Karpas-422 (cell line): ENCODE measurements around the gene SEMA3F. TPM values are rescaled to one million over a fixed set of nuclear protein-coding genes. Genes with fewer than 3 reads are reported as not detected.

Experiments used
- DNase-seq: peaks from one replicate; pipeline ENCODE4 v3.0.0-alpha.2; 2015
- H2AFZ ChIP-seq: fragments of 200-600 bp; sonication (generic); 2 replicates; pipeline ENCODE4 v1.6.1; 2014; ENCODE audit warnings: antibody characterized with exemption, low read length, mixed read lengths
- H3K27ac ChIP-seq: fragments of 200-600 bp; sonication (generic); 2 replicates; pipeline ENCODE4 v1.5.1; 2014; ENCODE audit warnings: mild to moderate bottlenecking, low read length, moderate library complexity
- H3K27me3 ChIP-seq: fragments of 200-600 bp; sonication (generic); 2 replicates; pipeline ENCODE4 v1.6.1; 2014; ENCODE audit warnings: low read length, mixed read lengths
- H3K36me3 ChIP-seq: fragments of 200-600 bp; sonication (generic); 2 replicates; pipeline ENCODE4 v1.6.1; 2014; ENCODE audit warnings: low read length, mixed read lengths; ENCODE audit not compliant: insufficient read depth
- H3K4me1 ChIP-seq: fragments of 200-600 bp; sonication (generic); 2 replicates; pipeline ENCODE4 v1.6.1; 2014; ENCODE audit warnings: mild to moderate bottlenecking, low read length, mixed read lengths
- H3K4me2 ChIP-seq: fragments of 200-600 bp; sonication (generic); 2 replicates; pipeline ENCODE4 v1.6.1; 2014; ENCODE audit warnings: low read length, low read depth, mild to moderate bottlenecking; ENCODE audit not compliant: poor library complexity, severe bottlenecking
- H3K4me3 ChIP-seq: fragments of 200-600 bp; sonication (generic); 2 replicates; pipeline ENCODE4 v1.5.1; 2014; ENCODE audit warnings: mild to moderate bottlenecking, antibody characterized with exemption, low read length, mixed read lengths
- H3K79me2 ChIP-seq: fragments of 200-600 bp; sonication (generic); 2 replicates; pipeline ENCODE4 v1.6.1; 2014; ENCODE audit warnings: mild to moderate bottlenecking, low read length, mixed read lengths
- H3K9ac ChIP-seq: fragments of 200-600 bp; sonication (generic); 2 replicates; pipeline ENCODE4 v1.6.0; 2014; ENCODE audit warnings: low read length
- H3K9me2 ChIP-seq: fragments of 200-600 bp; sonication (generic), shearing (Covaris generic); replicated peaks from 2 replicates; pipeline ENCODE4 v1.6.0; 2014; ENCODE audit warnings: mild to moderate bottlenecking, low read length, moderate library complexity; ENCODE audit not compliant: insufficient read depth
- H3K9me3 ChIP-seq: fragments of 300-700, 200-600 bp; sonication (generic); 2 replicates; pipeline ENCODE4 v1.6.1; 2014; ENCODE audit warnings: low read length, mixed read lengths
- H4K20me1 ChIP-seq: fragments of 200-600 bp; sonication (generic); 2 replicates; pipeline ENCODE4 v1.6.1; 2014; ENCODE audit warnings: mild to moderate bottlenecking, antibody characterized with exemption, low read length, low read depth; ENCODE audit not compliant: insufficient read depth
- total RNA-seq: library from RNA; depleted of rRNA; stranded (reverse); fragments of >200 nt; shearing (Covaris generic); gene quantifications from 2 replicates; pipeline ENCODE4 v1.2.3, GENCODE V29; 2014; ENCODE audit warnings: low replicate concordance

Gene SEMA3F
- total RNA-seq, 1 experiment from 2014 or later: not detected

DNA sequence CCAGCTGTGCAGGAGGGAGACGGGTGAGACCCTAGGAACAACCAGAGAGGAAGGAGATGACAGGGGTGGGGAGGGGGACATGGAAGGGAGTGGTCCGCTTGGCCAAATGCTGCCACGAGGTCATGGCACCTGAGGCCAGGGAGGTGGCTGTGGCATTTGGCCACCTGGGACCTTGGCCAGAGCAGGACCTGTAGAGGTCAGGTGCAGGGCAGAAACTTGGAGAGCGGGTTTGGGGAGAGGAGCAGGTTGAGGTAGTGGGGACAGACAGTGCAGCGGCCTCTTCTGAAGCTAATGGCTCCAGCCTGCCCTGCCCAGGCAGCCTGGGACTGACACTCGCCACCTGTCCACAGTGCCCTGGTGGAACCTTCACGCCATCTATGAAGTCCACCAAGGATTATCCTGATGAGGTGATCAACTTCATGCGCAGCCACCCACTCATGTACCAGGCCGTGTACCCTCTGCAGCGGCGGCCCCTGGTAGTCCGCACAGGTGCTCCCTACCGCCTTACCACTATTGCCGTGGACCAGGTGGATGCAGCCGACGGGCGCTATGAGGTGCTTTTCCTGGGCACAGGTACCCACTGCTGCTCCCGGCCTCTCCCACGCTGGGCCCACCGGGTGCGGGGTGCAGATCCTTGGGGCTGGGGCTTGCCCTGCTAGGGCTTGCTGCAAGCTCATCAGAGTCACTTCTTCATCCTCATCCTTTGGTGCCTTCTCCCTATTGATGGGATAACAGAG is 29.3 kb downstream of the SEMA3F start:
- Histone ChIP-seq H4K20me1 (no peaks in the 10 kb centered on the region), H3K36me3 (no peaks in the 10 kb centered on the region), H3K4me3 (no peak overlapping the region), H3K9ac (no peak overlapping the region), H3K4me1 (no peaks in the 10 kb centered on the region), H3K4me2 (no peak overlapping the region), H2AFZ (no peak overlapping the region), H3K27ac (no peak overlapping the region), H3K9me3 (no peaks in the 10 kb centered on the region), H3K79me2 (no peaks in the 10 kb centered on the region), H3K9me2 (no peaks in the 10 kb centered on the region), H3K27me3 (no peaks in the 10 kb centered on the region)
- no peak for DNase-seq

DNA sequence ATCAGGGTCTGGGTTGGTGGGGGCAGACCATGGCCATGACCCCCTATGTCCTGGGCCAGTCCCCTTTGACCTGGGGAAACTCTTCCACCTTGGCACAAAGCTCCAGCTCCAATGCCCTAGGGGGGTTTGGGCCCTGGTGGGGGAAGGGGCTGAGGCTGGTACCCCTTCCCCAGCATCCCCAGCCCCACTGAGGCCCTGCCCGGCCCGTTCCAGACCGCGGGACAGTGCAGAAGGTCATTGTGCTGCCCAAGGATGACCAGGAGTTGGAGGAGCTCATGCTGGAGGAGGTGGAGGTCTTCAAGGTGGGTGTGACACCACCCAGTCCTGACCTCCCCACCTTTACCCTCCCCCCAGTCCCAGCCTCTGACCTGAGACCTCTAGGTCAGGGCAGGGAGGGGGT is 30.1 kb downstream of the SEMA3F start:
- no peaks in the 10 kb centered on the region for H3K79me2 ChIP-seq
- H4K20me1 ChIP-seq: no peaks in the 10 kb centered on the region
- no peak overlapping the region for H2AFZ ChIP-seq

GRCh38 chr3:50186096-50186495 is 31.0 kb downstream of the SEMA3F start:
- H4K20me1 ChIP-seq: no peaks in the 10 kb centered on the region
- no peak overlapping the region for H3K4me2 ChIP-seq
- no peaks in the 10 kb centered on the region for H3K36me3 ChIP-seq
- H3K9me3 ChIP-seq: no peaks in the 10 kb centered on the region
- no peak overlapping the region for H3K4me3 ChIP-seq
- no peaks in the 10 kb centered on the region for H3K9me2 ChIP-seq
- no peak overlapping the region for H3K9ac ChIP-seq
- no peak for DNase-seq
- no peaks in the 10 kb centered on the region for H3K27me3 ChIP-seq
- no peaks in the 10 kb centered on the region for H3K79me2 ChIP-seq
- H2AFZ ChIP-seq: no peak overlapping the region
- peaks cover 4% of the 10 kb centered on the region; the same call in 1 of the 2 replicates for H3K4me1 ChIP-seq
- H3K27ac ChIP-seq: no peak overlapping the region

More for the DNA sequence above, 30.1 kb downstream of the SEMA3F start:
- no peak for DNase-seq
- Histone ChIP-seq H3K4me2 (no peak overlapping the region), H3K4me1 (no peaks in the 10 kb centered on the region), H3K27me3 (no peaks in the 10 kb centered on the region), H3K27ac (no peak overlapping the region), H3K9ac (no peak overlapping the region), H3K9me2 (no peaks in the 10 kb centered on the region), H3K9me3 (no peaks in the 10 kb centered on the region), H3K4me3 (no peak overlapping the region), H3K36me3 (no peaks in the 10 kb centered on the region)

DNA sequence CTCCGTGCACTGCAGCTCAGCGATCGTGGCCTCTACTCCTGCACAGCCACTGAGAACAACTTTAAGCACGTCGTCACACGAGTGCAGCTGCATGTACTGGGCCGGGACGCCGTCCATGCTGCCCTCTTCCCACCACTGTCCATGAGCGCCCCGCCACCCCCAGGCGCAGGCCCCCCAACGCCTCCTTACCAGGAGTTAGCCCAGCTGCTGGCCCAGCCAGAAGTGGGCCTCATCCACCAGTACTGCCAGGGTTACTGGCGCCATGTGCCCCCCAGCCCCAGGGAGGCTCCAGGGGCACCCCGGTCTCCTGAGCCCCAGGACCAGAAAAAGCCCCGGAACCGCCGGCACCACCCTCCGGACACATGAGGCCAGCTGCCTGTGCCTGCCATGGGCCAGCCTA is 32.6 kb downstream of the SEMA3F start:
- no peak overlapping the region for H3K4me3 ChIP-seq
- H3K9me3 ChIP-seq: no peaks in the 10 kb centered on the region
- H3K9me2 ChIP-seq: no peaks in the 10 kb centered on the region
- H3K27ac ChIP-seq: no peak overlapping the region
- DNase-seq: no peak
- H3K4me2 ChIP-seq: no peak overlapping the region
- H4K20me1 ChIP-seq: 0 out of 2 replicates have a peak, but pooled peaks cover 4% of the 10 kb centered on the region
- H3K36me3 ChIP-seq: no peaks in the 10 kb centered on the region
- no peak overlapping the region for H3K9ac ChIP-seq
- no peaks in the 10 kb centered on the region for H3K27me3 ChIP-seq
- H2AFZ ChIP-seq: no peak overlapping the region
- H3K79me2 ChIP-seq: no peaks in the 10 kb centered on the region
- H3K4me1 ChIP-seq: peaks cover 5% of the 10 kb centered on the region; the same call in 1 of the 2 replicates

GRCh38 chr3:50189274-50189673 is 34.1 kb downstream of the SEMA3F start:
- Histone ChIP-seq H3K27ac (no peak overlapping the region), H3K4me3 (no peak overlapping the region), H3K4me2 (no peak overlapping the region), H3K27me3 (no peaks in the 10 kb centered on the region), H3K9ac (no peak overlapping the region), H3K79me2 (no peaks in the 10 kb centered on the region), H3K4me1 (peaks cover 5% of the 10 kb centered on the region; the same call in 1 of the 2 replicates), H2AFZ (no peak overlapping the region), H3K36me3 (no peaks in the 10 kb centered on the region), H4K20me1 (0 out of 2 replicates have a peak, but pooled peaks cover 4% of the 10 kb centered on the region), H3K9me3 (no peaks in the 10 kb centered on the region), H3K9me2 (no peaks in the 10 kb centered on the region)
- peak; percentile 87 for DNase-seq

- no peaks in the 10 kb centered on the region for H3K27me3 ChIP-seq
- H3K36me3 ChIP-seq: no peaks in the 10 kb centered on the region
- 0 out of 2 replicates have a peak, but pooled peaks cover 4% of the 10 kb centered on the region for H4K20me1 ChIP-seq
- peaks cover 5% of the 10 kb centered on the region; the same call in 1 of the 2 replicates for H3K4me1 ChIP-seq
- H3K9me3 ChIP-seq: no peaks in the 10 kb centered on the region
- H2AFZ ChIP-seq: no peak overlapping the region
- H3K4me3 ChIP-seq: no peak overlapping the region
- no peaks in the 10 kb centered on the region for H3K9me2 ChIP-seq
- H3K27ac ChIP-seq: no peak overlapping the region
- no peaks in the 10 kb centered on the region for H3K79me2 ChIP-seq
- H3K9ac ChIP-seq: no peak overlapping the region
- no peak for DNase-seq
- no peak overlapping the region for H3K4me2 ChIP-seq
These were observed 34.9 kb downstream of the SEMA3F start for GRCh38 chr3:50189989-50190388.

DNA sequence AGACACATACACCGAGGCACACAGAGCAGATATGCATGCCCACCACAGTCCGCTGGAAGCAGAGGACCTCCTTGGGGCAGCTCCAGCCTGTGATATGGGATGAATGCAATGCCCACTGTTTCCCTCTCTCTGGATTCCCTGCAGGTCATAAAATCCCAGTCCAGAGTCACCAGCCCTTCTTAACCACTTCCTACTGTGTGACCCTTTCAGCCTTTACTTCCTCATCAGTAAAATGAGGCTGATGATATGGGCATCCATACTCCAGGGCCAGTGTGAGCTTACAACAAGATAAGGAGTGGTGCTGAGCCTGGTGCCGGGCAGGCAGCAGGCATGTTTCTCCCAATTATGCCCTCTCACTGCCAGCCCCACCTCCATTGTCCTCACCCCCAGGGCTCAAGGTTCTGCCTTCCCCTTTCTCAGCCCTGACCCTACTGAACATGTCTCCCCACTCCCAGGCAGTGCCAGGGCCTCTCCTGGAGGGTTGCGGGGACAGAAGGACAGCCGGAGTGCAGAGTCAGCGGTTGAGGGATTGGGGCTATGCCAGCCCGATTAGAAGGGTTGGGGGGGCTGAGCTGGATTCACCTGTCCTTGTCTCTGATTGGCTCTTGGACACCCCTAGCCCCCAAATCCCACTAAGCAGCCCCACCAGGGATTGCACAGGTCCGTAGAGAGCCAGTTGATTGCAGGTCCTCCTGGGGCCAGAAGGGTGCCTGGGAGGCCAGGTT is 36.0 kb downstream of the SEMA3F start, which contains the start of gene GNAT1:
TSS of gene GNAT1 (plus strand) at position 675 of the 725 bp plus-strand sequence. CDS start 116 bp downstream, outside the sequence.
- no peaks in the 10 kb centered on the region for H3K79me2 ChIP-seq
- no peak for DNase-seq
- no peaks in the 10 kb centered on the region for H3K9me3 ChIP-seq
- no peak within 1 kb of the TSS for H3K9ac ChIP-seq
- H3K4me2 ChIP-seq: no peak within 1 kb of the TSS
- no peaks in the 10 kb centered on the region for H3K9me2 ChIP-seq
- no peak within 1 kb of the TSS for H2AFZ ChIP-seq
- H3K4me3 ChIP-seq: no peak within 1 kb of the TSS
- peaks cover 5% of the 10 kb centered on the region; the same call in 1 of the 2 replicates for H3K4me1 ChIP-seq
- H3K27me3 ChIP-seq: no peaks in the 10 kb centered on the region
- H3K27ac ChIP-seq: no peak within 1 kb of the TSS
- H4K20me1 ChIP-seq: 0 out of 2 replicates have a peak, but pooled peaks cover 7% of the 10 kb centered on the region
- H3K36me3 ChIP-seq: no peaks in the 10 kb centered on the region

DNA sequence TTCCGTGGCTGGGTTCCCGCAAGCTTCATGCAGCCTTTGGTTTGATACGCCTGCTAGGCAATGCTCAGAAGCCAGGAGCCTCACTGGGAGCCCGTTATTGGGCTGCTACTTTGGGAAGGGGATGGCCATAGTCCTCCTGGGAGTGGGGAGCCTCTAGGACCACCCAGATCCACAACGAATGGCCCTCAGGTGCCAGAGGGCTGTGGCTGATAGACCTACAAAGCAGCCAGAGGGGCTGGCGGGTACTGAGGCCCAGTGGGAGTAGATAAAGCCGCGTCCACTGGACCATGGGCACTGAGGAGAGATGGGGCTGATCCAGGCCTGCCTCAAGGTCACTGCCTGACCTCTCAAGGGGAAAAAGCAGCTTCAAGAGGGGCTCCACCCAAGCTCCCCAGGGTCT is 37.0 kb downstream of the SEMA3F start:
- 0 out of 2 replicates have a peak, but pooled peaks cover 7% of the 10 kb centered on the region for H4K20me1 ChIP-seq
- DNase-seq: no peak
- H3K79me2 ChIP-seq: no peaks in the 10 kb centered on the region
- H2AFZ ChIP-seq: no peak overlapping the region
- H3K36me3 ChIP-seq: no peaks in the 10 kb centered on the region
- no peak overlapping the region for H3K4me3 ChIP-seq
- peaks cover 5% of the 10 kb centered on the region; the same call in 1 of the 2 replicates for H3K4me1 ChIP-seq
- H3K9me2 ChIP-seq: no peaks in the 10 kb centered on the region
- H3K9ac ChIP-seq: no peak overlapping the region
- H3K27ac ChIP-seq: no peak overlapping the region
- no peaks in the 10 kb centered on the region for H3K27me3 ChIP-seq
- H3K9me3 ChIP-seq: no peaks in the 10 kb centered on the region
- H3K4me2 ChIP-seq: no peak overlapping the region
